Measurements from ENCODE around the gene RAB13.
"Not testable (repeated sequence)": the region's sequence is repeated elsewhere in the genome, so short reads cannot be mapped to it uniquely, and the experiment has no call there.

RAB13 gene

DNA sequence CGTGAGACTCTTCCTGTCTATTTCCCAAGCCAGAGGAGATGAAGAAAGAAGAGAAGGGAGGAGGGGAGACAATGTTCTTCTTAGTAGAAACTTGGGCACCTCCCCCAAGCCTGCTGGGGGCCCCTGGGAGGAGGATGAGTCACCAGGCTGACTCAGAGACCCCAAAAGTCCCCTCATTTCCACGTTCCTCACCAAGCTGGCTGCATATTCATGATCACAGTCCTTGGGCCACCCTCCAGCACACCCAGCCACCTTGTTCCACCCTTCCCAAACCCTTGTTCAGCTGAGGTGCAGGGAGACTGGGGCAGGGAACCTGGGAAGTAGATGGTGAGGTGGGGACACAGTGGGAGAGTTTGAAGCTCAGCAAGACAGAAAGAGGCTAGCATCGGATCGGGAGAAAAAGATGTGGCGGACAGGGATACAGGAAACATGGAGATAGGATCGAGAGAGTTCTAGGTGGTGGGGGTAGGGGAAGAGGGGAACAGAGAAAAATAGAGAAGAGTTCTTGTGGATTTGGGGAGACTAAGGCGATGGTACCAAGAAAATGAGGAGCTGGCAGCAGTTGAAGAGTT lies 712 bp downstream of the RAB13 start:
- Histone ChIP-seq H3K4me3 (ENCODE audit: low read length) (peak overlapping the region; percentile 70), H3K56ac (ENCODE audit: low read length) (peak overlapping the region; percentile 92), H2BK5ac (ENCODE audit: low read length) (no peak overlapping the region)

DNA sequence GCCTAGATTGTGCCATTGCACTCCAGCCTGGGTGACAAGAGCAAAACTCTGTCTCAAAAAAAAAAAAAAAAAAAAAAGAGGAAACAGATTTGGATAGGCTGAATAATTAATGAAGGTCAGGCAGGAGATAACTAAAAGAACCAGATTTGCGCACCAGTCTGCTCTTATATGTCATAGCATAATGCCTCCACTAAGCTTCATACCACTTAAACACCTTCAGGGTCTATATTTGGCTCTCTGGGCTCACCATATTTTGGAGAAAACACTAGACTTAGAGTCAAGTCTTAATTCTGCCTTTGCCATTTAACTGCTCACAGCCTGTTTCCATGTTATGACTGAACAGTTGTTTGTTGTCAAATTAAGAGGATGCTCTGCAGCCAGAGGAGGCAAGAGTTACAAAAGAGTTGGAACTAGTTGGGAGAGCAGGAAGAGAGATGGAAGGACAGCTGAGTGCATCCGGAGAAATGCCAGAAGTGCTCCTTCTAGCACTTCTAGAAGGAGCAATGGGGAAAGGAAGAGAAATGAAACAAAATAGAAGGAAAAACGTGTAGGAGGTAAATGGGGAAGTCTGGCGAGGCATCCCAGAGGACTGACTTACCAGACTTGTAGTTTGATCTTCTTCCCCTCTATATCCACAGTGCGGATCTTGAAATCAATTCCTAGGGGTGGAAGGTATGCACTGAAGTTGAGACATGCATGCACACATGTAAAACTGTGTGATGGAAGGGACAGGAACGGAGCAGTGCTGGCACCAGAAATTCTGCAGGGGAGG lies 1.8 kb downstream of the RAB13 start:
- Histone ChIP-seq H3K36me3 (ENCODE audit: control insufficient read depth, insufficient read depth, low read length) (peaks cover 2% of the 10 kb centered on the region), H2BK15ac (replicated peaks; ENCODE audit: low read depth) (no peak overlapping the region), H4K8ac (ENCODE audit: low read depth, low read length) (no peak overlapping the region), H3K56ac (ENCODE audit: low read length) (peak overlapping the region; percentile 73), H3K27me3 (ENCODE audit: insufficient read depth, low read length, poor library complexity) (no peaks in the 10 kb centered on the region), H3K4me1 (ENCODE audit: control insufficient read depth, low read depth, low read length) (peaks cover 3% of the 10 kb centered on the region), H3K4me2 (ENCODE audit: low read length) (peak overlapping the region; percentile 19), H3K4ac (ENCODE audit: low read depth, low read length) (no peak overlapping the region), H3K18ac (ENCODE audit: low read length) (no peak overlapping the region), H2BK120ac (ENCODE audit: low read depth, low read length) (no peak overlapping the region), H3K9ac (ENCODE audit: low read length) (peak overlapping the region; percentile 66), H3K23ac (ENCODE audit: low read length) (peak overlapping the region; percentile 59), H3K4me3 (ENCODE audit: low read length) (no peak overlapping the region), H3K79me2 (ENCODE audit: control insufficient read depth, insufficient read depth, low read length) (peaks cover 9% of the 10 kb centered on the region), H3K79me1 (ENCODE audit: low read length) (peaks cover 7% of the 10 kb centered on the region), H4K5ac (ENCODE audit: low read length) (no peak overlapping the region), H3K27ac (ENCODE audit: low read depth, low read length) (no peak overlapping the region), H2BK5ac (ENCODE audit: low read length) (no peak overlapping the region), H2AK5ac (ENCODE audit: low read length) (no peak overlapping the region)
- no peak for DNase-seq
- no CpG with 5 or more reads among the region's 6 CpGs for WGBS (ENCODE audit: extremely low coverage, insufficient coverage, low lambda C conversion rate)

More for the DNA sequence above, 712 bp downstream of the RAB13 start:
- peaks cover 9% of the 10 kb centered on the region for H3K79me2 ChIP-seq (ENCODE audit: control insufficient read depth, insufficient read depth, low read length)
- peak overlapping the region; percentile 66 for H3K9ac ChIP-seq (ENCODE audit: low read length)
- H3K79me1 ChIP-seq (ENCODE audit: low read length): peaks cover 7% of the 10 kb centered on the region
- no peak overlapping the region for H4K8ac ChIP-seq (ENCODE audit: low read depth, low read length)
- H3K23ac ChIP-seq (ENCODE audit: low read length): no peak overlapping the region
- peak overlapping the region; percentile 72 for H3K18ac ChIP-seq (ENCODE audit: low read length)
- peak overlapping the region; percentile 6 for H3K27ac ChIP-seq (ENCODE audit: low read depth, low read length)
- H3K27me3 ChIP-seq (ENCODE audit: insufficient read depth, low read length, poor library complexity): no peaks in the 10 kb centered on the region
- no peak overlapping the region for H2AK5ac ChIP-seq (ENCODE audit: low read length)
- peak overlapping the region; percentile 27 for H3K4ac ChIP-seq (ENCODE audit: low read depth, low read length)
- peaks cover 3% of the 10 kb centered on the region for H3K4me1 ChIP-seq (ENCODE audit: control insufficient read depth, low read depth, low read length)
- H3K36me3 ChIP-seq (ENCODE audit: control insufficient read depth, insufficient read depth, low read length): peaks cover 2% of the 10 kb centered on the region
- H2BK15ac ChIP-seq (replicated peaks; ENCODE audit: low read depth): no peak overlapping the region
- no peak overlapping the region for H2BK120ac ChIP-seq (ENCODE audit: low read depth, low read length)
- no CpG with 5 or more reads among the region's 7 CpGs for WGBS (ENCODE audit: extremely low coverage, insufficient coverage, low lambda C conversion rate)
- H3K4me2 ChIP-seq (ENCODE audit: low read length): peak overlapping the region; percentile 24
- peak; percentile 48 for DNase-seq
- H4K5ac ChIP-seq (ENCODE audit: low read length): no peak overlapping the region

DNA sequence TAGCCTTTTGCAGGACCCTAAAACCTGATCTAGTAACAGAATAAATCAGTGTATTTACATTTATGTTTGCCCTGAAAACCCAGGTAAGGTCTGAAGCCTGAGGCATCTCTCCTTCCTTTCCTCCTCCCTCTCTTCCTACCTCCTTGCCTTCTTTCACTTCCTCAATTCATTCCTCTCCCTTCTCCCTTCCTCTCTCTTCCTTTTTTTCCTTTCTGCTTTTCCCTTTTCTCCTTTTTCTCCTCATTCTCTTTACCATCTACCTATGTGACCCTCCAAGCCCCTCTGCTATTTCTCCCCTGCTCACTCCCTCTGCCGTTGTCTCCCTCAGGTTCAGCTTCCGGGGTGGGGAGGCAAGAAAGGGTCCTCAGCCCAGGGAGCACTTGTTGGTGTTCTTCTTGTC lies 4.4 kb downstream of the RAB13 start:
- not testable (repeated sequence) for H3K27ac ChIP-seq (ENCODE audit: low read depth, low read length); H2AK5ac ChIP-seq (ENCODE audit: low read length); H3K9ac ChIP-seq (ENCODE audit: low read length); H3K4ac ChIP-seq (ENCODE audit: low read depth, low read length); H3K79me1 ChIP-seq (ENCODE audit: low read length); H3K23ac ChIP-seq (ENCODE audit: low read length); H4K5ac ChIP-seq (ENCODE audit: low read length); H3K4me2 ChIP-seq (ENCODE audit: low read length); H3K36me3 ChIP-seq (ENCODE audit: control insufficient read depth, insufficient read depth, low read length); H2BK120ac ChIP-seq (ENCODE audit: low read depth, low read length); H2BK5ac ChIP-seq (ENCODE audit: low read length); H2BK15ac ChIP-seq (replicated peaks; ENCODE audit: low read depth); H3K4me3 ChIP-seq (ENCODE audit: low read length); H3K18ac ChIP-seq (ENCODE audit: low read length); DNase-seq; H4K8ac ChIP-seq (ENCODE audit: low read depth, low read length); H3K27me3 ChIP-seq (ENCODE audit: insufficient read depth, low read length, poor library complexity); H3K56ac ChIP-seq (ENCODE audit: low read length); H3K4me1 ChIP-seq (ENCODE audit: control insufficient read depth, low read depth, low read length)
- H3K79me2 ChIP-seq (ENCODE audit: control insufficient read depth, insufficient read depth, low read length): peaks cover 12% of the 10 kb centered on the region
- no CpG with 5 or more reads among the region's 2 CpGs for WGBS (ENCODE audit: extremely low coverage, insufficient coverage, low lambda C conversion rate)

DNA sequence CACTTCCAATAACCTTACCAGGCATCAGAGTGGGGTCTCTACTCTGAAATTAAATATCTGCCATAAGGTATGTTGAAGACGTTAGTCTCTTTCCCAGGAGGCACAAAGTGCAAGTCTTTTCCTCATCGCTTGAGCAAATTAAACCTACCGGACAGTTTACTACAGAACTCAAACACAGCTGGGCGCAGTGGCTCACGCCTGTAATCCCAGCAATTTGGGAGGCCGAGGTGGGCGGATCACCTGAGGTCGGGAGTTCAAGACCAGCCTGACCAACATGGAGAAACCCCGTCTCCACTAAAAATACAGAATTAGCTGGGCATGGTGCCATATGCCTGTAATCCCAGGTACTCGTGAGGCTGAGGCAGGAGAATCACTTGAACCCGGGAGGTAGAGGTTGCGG lies 7.0 kb downstream of the RAB13 start:
- H2BK15ac ChIP-seq (replicated peaks; ENCODE audit: low read depth); H2BK5ac ChIP-seq (ENCODE audit: low read length); H3K36me3 ChIP-seq (ENCODE audit: control insufficient read depth, insufficient read depth, low read length); H3K18ac ChIP-seq (ENCODE audit: low read length); DNase-seq; H3K23ac ChIP-seq (ENCODE audit: low read length); H3K4me2 ChIP-seq (ENCODE audit: low read length); H3K4me3 ChIP-seq (ENCODE audit: low read length); H3K27ac ChIP-seq (ENCODE audit: low read depth, low read length); H3K79me1 ChIP-seq (ENCODE audit: low read length); H3K27me3 ChIP-seq (ENCODE audit: insufficient read depth, low read length, poor library complexity); H4K5ac ChIP-seq (ENCODE audit: low read length); H3K9ac ChIP-seq (ENCODE audit: low read length); H3K56ac ChIP-seq (ENCODE audit: low read length); H2AK5ac ChIP-seq (ENCODE audit: low read length); H3K4me1 ChIP-seq (ENCODE audit: control insufficient read depth, low read depth, low read length); H3K4ac ChIP-seq (ENCODE audit: low read depth, low read length); H4K8ac ChIP-seq (ENCODE audit: low read depth, low read length); H2BK120ac ChIP-seq (ENCODE audit: low read depth, low read length): not testable (repeated sequence)
- peaks cover 11% of the 10 kb centered on the region for H3K79me2 ChIP-seq (ENCODE audit: control insufficient read depth, insufficient read depth, low read length)
- no CpG with 5 or more reads among the region's 12 CpGs for WGBS (ENCODE audit: extremely low coverage, insufficient coverage, low lambda C conversion rate)

DNA sequence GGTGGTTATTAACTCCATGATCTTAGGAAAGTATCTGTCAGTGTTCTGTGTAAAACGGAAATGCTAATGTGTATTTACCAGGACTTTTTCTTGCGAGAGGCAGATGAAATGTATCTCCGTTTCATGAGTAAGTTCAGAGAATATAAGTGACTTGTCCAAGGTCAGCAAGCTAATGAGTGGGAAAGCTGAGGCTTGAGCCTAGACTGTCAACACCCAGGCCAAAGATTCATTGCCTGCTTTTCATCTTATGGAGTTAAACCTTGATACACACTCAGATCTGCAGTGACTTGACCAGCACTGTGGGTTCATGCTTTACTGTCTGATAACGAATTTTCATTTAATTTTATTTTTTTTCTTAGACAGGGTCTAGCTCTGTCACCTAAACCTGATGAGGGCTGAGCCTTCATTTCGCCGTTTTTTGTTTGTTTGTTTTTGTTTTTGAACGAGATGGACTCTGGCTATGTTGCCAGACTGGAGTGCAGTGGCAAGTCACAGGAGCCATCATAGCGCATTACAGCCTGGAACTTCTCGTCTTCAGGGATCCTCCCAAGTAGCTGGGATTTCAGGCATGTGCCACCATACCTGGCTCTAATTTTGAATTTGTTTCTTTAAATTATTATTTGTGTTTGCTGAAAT lies 7.7 kb downstream of the RAB13 start:
- H3K27ac ChIP-seq (ENCODE audit: low read depth, low read length): no peak overlapping the region
- H3K56ac ChIP-seq (ENCODE audit: low read length): no peak overlapping the region
- H2AK5ac ChIP-seq (ENCODE audit: low read length): no peak overlapping the region
- H3K4me2 ChIP-seq (ENCODE audit: low read length): peak overlapping the region; percentile 97
- H4K8ac ChIP-seq (ENCODE audit: low read depth, low read length): no peak overlapping the region
- H3K79me1 ChIP-seq (ENCODE audit: low read length): peaks cover 3% of the 10 kb centered on the region
- H3K4me3 ChIP-seq (ENCODE audit: low read length): no peak overlapping the region
- no peaks in the 10 kb centered on the region for H3K27me3 ChIP-seq (ENCODE audit: insufficient read depth, low read length, poor library complexity)
- WGBS (ENCODE audit: extremely low coverage, insufficient coverage, low lambda C conversion rate): no CpG with 5 or more reads among the region's 9 CpGs
- H2BK5ac ChIP-seq (ENCODE audit: low read length): no peak overlapping the region
- peaks cover 9% of the 10 kb centered on the region for H3K36me3 ChIP-seq (ENCODE audit: control insufficient read depth, insufficient read depth, low read length)
- no peak overlapping the region for H3K4ac ChIP-seq (ENCODE audit: low read depth, low read length)
- no peaks in the 10 kb centered on the region for H3K4me1 ChIP-seq (ENCODE audit: control insufficient read depth, low read depth, low read length)
- no peak overlapping the region for H3K18ac ChIP-seq (ENCODE audit: low read length)
- peaks cover 11% of the 10 kb centered on the region for H3K79me2 ChIP-seq (ENCODE audit: control insufficient read depth, insufficient read depth, low read length)
- no peak overlapping the region for H2BK15ac ChIP-seq (replicated peaks; ENCODE audit: low read depth)
- DNase-seq: no peak
- H4K5ac ChIP-seq (ENCODE audit: low read length): no peak overlapping the region
- peak overlapping the region; percentile 85 for H3K9ac ChIP-seq (ENCODE audit: low read length)
- H3K23ac ChIP-seq (ENCODE audit: low read length): no peak overlapping the region
- no peak overlapping the region for H2BK120ac ChIP-seq (ENCODE audit: low read depth, low read length)
